G401 (cell line): ENCODE data around the gene TMF1. TPM values are rescaled to one million over a fixed set of nuclear protein-coding genes. Genes with fewer than 3 reads are reported as not detected.
A peak's percentile ranks its signal among the peaks of the same experiment; 100 is the strongest.

Experiments used
- DNase-seq: peaks from one replicate; pipeline ENCODE4 v3.0.0-alpha.2; 2015; ENCODE audit warnings: low spot score
- in situ Hi-C: cut with HindIII; loops from 2 replicates; pipeline ENCODE4 v1.10.0; 2016; ENCODE audit warnings: low sequenced_read_pairs, mixed read lengths
- total RNA-seq: library from RNA; depleted of rRNA; stranded (reverse); fragments of >200 nt; shearing (Covaris generic); gene quantifications from 2 replicates; pipeline ENCODE4 v1.2.3, GENCODE V29; 2014

Gene TMF1
- total RNA-seq, 1 experiment from 2014 or later = 7.5 TPM

DNA sequence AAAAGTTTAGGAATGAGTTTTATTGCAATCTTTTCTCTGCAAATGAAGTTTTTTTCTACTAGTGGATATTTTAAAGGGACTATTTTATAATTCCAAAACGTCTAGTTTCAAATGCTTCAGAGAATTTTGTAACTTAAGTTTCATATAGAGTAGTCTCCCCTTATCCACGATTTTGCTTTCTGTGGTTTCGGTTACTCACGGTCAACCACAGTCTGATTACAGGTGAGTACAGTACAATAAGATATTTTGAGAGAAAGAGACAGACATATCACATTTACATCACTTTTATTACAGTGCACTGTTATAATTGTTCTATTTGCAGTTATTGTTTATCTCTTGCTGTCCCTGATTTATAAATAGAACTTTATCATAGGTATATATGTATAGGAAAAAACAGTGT, 31.3 kb downstream of the TMF1 start:
- no peak for DNase-seq
- in situ Hi-C loops = no loop called here

DNA sequence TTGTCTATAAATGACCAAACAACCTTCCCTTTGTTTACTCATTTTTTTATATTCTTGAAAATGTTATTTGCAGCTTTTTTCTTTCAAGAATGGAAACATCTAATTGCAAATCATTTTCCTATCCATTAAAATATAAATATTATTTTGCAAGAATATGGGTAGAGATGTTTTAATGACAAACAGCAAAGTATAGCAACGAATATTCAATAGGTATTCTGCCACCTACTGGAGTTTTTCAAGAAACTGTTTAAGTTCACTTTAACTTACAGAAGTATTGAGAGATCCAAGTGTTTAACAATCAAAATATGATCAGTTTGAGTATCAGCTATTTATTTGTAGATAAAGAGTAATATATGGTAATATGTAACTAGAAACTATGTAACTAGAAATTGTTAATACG, 31.7 kb downstream of the TMF1 start:
- in situ Hi-C loops = no loop called here

DNA sequence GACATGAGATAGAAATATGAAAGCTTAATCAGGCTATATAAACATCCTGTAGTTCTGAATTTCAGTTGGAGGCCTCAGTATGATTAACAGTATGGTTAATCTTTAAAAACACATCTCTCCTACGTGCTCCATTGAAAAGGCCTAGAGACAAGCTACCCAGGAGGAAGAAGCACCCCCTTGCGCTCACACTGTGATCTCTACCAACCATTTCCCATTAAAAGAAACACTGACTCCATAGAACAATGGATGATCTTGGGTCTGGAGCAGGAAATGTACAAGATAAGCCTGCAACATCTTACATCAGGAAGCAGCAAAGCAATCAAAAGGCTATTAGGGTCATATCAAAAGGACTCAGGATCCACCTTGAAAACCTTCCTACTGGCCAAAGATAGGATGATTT, 35.2 kb downstream of the TMF1 start:
- no peak for DNase-seq
- in situ Hi-C loops = no loop called here

More for the DNA sequence above, 31.7 kb downstream of the TMF1 start:
- no peak for DNase-seq

DNA sequence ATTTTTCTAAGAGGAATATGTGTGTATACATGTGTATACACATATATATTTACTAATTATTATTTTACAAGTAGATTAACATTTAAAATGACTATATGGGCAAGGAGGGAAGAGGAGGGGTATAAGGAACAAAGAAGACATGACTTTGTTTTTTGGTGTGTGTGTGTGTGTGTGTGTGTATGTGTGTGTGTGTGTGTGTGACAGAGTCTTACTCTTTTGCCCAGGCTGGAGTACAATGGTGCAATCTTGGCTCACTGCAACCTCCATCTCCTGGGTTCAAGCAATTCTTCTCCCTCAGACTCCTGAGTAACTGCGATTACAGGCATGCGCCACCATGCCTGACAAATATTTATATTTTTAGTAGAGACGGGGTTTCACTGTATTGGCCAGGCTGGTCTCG, 36.0 kb downstream of the TMF1 start:
- in situ Hi-C loops = no loop called here
- DNase-seq = no peak

DNA sequence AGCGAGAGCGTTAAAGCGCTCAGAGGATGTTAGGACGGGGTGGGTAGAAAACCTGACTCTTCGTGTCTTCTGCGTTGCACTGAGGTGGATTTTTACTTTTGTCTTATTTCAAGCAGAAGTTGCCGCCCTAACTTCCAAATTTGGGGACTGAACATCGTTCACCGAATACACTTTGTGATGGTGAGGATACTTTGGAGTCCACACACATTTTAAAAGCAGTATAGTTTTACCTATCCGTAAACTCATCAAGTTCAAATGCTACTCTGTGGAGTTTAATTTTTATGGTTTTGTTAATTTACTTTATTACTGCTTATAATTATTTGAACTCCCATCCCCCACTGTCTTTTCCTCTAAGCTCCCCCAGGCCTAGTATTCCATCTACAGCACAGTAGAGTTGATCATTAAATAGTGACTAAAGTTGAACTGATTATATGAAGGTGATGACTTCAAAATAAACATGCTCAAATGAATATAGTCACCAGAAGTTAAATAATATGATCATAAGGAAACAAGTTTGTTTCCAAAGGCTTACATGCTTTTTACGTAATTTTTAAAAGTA, 38.0 kb downstream of the TMF1 start:
- in situ Hi-C loops = no loop called here
- DNase-seq = no peak

DNA sequence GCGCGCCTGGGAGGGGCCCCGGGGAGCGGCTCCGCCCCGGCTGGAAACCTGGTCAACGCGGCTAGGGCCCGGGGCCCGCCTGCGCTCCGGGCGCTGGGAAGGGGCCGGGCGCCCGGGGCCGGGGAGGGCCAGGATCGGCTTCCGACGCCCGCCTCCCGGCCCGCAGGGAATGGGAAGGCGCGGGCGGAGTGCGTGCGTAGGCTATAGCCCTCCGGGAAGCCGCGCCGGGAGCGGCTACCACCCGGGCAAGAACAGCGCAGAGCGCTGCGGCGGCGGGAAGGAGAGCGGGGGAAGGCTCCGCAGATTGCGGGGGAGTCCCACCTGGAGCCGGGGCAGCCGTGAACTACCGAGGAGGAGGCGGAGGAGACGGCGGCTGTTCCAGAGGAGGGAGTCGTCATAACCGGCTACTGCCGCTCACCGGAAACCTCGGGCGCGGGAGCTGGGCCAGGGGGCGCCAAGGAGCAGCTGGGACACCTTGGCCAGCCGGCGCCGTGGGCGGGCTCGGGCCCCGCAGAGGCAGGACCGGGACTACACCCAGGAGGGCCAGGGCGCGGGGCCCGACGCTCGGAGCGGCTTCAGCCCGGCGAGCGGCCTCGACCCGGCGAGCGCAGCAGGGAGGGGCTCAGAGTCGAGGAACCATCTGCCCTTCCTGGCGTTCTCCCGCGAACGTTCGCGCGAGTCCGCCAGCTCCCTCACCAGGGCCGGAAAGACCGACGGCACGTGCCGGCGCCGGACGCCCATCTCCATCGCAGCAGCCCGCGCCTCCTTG, 38.7 kb downstream of the TMF1 start, which contains the start of gene EOGT:
EOGT (minus strand) TSS at position 432 of the 769 bp plus-strand sequence. CDS start 3,838 bp downstream, outside the sequence.
- in situ Hi-C loops = no loop called here
- DNase-seq = peak; percentile 64

DNA sequence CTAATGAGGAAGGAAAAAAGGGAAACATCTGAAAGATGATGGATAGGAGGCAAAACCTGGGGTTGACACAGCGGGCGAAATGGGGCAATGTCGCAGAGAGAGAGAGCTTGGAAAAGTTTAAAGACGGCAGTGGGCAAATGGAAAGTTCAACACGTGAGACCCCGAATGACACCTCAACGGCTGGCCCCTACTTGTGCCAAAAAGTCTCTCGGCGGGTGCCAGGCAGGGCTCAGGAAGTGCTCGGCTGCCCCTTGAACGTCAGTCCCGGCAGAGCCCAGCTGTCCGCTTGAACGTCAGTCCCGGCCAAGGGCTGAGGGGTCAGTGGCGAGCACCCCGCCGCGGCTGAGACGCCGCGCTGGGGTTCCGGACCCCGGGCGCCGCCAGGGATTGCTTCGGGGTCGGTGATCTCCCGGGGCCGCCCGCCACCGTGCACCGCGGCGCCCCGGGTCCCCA, 39.3 kb downstream of the TMF1 start:
- in situ Hi-C loops = no loop called here

DNA sequence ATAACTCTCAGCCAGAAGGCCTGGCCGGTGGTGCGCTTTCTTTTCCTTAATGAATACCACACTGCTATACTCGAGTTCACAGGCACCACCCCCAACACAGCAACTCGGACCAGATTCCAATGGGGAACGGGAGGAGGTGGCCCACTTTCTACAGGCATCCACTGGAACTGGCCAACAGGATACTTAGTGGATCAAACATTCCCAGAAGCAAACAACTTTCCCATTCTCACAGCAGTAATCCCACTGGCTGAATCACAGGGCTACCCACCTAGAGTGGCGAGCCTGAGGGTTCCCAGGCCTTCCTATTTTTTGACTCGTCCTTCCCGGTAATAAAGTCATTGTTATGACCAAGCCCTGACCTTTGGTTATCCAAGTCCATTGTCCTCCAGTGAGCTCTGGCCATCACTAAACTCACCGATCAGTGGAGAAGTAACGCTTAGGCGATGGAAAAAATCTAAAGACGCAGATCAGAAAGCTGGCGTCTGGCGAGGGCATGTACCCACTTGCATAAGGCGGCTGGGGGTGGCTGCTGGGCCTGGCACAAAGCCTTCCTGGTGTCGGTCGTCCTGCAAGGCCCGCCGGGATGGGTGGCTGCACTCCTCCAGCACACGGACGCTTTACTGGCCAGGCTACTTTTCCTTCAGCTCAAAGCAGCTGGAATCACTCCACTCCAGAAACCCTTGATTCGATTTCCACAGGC, 39.9 kb downstream of the TMF1 start:
- DNase-seq = peak; percentile 18
- in situ Hi-C loops = no loop called here

More for the DNA sequence above, 39.3 kb downstream of the TMF1 start:
- peak; percentile 20 for DNase-seq

DNA sequence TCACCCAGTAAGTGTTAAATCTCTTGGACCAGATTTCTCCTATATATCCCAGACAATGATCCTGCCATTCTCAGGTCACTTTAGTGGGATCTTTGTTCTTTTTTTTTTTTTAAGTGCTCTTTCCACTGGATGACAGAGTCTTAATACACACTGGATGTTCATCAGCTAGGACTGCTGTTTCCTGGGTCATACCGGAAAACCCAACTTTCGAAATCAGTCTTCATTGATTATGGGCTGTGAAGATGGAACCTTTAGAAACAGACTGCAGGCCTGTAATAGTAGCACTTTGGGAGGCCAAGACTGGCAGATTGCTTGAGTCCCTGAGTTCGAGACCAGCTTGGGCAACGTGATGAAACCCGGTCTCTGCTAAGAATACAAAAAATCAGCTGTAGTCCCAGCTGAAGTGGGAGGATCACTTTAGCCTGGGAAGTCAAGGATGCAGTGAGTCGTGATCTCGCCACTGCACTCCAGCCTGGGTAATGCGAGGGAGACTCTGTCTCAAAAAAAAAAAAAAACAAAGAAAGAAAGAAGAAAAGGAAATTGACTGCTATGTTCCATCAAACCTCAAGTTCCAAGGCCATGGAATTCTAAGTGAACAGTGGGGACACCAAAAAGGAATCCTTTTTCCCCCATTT, 40.9 kb downstream of the TMF1 start:
- DNase-seq = no peak
- in situ Hi-C loops = no loop called here

DNA sequence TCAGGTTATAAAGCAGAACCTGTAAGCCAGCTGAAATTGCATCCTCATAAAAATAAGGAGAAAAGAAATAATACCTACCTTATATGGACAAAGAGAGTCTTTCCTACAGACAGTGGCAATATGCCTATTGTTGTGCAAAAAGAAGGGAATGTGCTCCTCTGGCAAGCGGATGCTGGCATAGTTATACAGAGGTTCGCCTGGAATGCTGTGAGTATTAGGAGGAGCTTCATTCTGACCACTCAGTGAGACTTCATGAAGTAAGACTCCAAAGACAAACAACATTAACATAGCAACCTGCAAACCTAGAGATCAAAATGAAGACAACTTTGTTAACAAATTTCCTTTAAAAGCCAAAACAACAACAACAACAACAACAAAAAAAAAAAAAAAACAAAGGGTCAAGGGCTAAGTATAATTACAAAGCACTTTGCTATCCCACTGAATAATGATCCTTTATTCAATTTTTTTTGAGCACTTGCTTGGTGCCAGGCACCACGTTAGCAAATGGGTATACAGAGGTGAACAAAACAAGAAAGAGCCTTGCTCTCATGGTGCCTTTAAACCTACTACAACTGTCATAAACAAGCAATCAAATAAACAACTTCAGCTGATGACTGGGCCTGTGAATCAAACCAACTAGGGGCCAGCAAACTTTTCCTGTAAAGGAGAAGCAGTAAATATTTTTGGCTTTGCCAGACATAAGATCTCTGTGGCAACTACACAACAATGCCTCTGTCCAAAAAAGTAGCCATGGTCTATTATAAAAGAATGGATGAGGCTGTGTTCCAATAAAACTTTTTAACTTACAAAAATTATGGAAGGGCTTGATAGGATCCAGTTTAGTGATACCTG, 42.3 kb downstream of the TMF1 start:
- no peak for DNase-seq
- in situ Hi-C loops = no loop called here

DNA sequence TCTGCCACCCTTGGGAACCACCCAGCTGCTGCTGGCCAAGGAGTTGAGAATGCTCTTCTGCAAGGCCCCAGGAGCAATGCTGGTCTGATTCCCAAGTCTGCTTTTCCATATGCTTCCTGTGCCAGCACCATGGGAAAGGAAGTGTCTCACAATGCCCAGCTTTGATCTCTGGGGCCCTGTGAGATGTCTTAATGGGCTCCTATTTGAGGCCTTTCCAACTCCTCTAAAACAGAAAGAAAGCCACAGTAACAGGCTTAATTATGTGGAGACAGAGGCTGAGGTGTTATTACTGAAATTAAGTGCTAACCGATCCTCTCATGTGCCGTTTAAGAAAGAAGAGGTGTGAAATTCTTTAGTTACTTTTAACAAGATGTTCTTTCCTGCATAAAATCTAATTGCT, 43.2 kb downstream of the TMF1 start:
- in situ Hi-C loops = no loop called here
- no peak for DNase-seq

DNA sequence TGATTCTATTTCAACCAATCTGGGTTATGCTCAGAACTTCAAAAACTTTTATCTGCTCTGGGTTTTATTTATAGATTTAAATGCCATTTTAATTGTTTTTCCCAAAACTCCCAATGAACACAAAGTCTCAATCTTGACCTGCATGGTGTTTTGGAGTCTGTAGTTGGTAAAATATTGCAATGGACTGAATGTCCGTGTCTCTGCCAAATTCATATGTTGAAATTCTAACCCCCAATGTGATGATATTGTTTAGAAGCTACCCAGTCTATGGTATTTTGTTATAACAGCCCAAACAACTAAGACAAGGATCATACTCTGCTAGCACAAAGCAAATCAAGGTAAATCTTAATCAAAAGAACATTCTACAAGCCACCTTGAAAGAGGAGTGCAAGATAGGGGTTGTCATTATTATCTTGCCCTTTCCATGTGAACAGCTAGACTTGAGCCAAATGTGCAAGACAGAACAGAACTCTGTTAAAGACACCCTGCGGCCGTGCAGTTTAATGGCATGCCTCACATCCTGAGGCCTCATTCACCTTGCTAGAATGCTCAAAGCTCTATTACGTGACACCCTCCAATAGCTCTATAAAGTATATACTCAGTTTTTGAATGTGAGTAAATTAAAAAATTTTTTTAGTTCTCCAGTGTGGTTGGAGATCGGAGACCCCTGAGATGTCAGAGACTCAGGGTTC, 46.2 kb downstream of the TMF1 start:
- DNase-seq = no peak
- in situ Hi-C loops = no loop called here

DNA sequence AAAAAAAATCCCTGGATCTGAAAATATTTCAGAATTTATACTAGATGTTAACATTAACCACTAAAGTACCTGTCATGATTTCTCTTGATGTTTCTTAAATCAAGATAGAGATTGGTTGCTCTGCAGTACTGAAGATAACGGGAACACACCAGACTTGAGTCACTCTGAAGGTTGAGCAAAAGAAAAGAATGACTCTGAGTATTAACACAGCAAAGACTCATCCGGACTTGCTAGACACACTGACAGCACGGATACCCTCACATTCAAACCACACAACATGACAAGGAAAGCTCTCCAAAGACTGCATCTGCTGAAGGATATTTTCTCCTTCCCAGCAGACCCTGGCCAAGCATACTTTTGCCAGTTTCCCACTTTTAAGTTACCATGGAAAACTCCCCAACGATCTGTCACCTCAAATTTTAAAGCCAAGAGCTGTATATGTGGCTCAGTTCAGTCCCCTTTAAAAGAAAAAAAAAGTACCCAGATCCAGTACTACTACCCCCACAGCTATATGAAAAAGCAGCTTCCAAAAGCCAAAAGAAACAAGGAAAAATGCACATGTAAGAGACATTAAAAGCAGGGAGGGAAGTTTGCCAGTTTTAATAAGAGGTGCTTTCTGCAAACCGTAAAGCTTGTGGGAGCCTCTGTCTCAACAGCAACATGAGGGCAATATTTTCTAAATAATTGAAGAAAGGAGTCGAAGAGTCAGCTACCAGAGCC, 46.9 kb downstream of the TMF1 start:
- in situ Hi-C loops = no loop called here
- no peak for DNase-seq

DNA sequence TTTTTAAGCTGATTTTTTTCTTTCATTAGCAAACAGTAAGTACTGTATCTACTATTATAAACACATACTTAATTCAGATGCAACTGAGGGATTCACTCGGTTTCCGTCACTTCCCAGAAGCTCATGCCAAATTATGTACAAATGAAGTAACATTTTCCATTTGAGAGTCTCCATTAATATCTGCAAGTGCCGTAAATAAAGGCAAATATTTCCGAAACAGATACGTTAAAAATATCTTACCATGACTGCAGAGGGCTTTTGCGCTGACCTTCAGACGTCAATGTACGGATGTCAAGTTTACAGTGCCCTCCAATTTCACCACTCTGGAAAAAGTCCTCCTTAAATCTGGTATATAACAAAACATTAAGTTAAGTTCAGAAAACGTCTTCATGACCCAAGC, 48.0 kb downstream of the TMF1 start:
- DNase-seq = no peak
- in situ Hi-C loops = no loop called here

DNA sequence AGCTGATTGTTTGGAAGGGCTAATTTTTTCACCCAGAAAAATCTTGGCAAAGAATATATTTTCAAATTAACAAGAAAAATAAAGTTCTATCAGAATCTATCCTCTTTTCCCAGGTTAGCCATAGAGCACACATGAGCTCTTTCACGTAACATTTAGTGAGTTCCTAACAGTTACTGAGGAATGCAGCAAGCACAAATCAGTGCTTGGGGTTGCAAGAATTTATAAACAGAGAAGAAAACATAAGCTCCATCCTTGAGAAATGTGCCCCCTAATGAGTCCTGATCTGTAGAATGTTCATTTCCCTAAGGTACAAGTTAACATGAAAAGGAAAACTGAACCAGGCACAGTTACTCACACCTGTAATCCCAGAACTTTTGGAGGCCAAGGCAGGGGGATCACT, 52.5 kb downstream of the TMF1 start:
- DNase-seq = no peak
- in situ Hi-C loops = no loop called here

DNA sequence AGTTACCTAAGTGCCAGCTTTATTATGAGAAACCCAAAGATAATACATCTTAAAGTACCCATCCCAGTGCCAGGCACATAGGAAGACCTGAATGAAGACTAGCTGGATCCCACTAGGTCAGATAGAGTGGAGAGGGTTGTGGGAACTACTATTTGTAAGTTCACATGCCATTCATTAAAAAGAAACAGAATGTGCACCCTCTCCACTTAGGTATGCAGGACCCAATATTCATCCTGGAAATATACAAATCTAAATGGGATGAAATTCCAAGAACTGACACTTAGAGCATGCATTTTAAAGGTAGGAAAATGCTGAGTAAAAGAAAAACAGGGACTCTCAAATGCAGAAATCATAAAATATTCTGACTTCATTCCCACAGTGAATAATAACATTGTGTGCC, 53.0 kb downstream of the TMF1 start:
- in situ Hi-C loops = no loop called here
- DNase-seq = no peak

DNA sequence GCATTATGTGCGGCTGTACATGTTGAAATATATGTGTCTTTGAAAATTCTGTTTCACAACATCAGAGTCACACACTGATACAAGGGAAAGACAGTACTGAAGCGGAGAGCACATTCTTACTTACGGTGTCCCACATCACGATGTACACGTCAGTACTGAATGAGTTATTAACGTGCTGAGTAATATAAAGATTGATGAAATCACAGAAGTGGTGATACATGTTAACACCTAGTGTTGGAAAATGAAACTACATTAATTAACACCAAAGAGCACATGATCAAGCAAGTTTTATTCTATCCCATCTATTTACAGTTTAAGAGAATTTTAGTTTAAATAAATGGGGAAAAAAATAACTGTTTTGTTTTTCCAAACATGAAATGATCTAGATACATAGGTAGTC, 54.2 kb downstream of the TMF1 start:
- DNase-seq = no peak
- in situ Hi-C loops = no loop called here
